ENCODE results near the gene MLANA. TPM values are rescaled to one million over a fixed set of nuclear protein-coding genes. Genes with fewer than 3 reads are reported as not detected.

The MLANA gene
- total RNA-seq, 4 donors from 2014 or later: 20.0 to 47.4 (median 37.6) TPM

DNA sequence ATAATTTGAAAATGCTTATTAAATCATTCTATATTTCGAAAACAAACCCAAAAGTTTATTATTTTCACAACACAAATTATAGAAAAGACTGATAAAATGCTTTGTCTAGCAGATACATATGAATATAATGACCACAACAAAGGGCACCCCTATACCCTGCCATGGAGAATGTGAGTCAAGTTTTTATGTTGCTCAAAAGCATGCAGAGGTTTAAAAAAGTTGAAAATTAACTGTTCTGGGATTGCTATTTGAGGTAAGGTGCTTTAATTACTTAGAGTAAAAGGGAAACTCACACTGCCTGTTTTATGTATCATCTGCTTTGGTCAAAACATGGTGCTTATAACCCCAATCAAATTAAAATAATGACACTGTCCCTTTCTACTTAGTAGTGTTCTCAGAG, 41.0 kb downstream of the MLANA start:
- H3K4me1 ChIP-seq: no peaks in the 10 kb centered on the region
- H3K4me3 ChIP-seq: no peak overlapping the region
- TF ChIP-seq, protein P1, sequence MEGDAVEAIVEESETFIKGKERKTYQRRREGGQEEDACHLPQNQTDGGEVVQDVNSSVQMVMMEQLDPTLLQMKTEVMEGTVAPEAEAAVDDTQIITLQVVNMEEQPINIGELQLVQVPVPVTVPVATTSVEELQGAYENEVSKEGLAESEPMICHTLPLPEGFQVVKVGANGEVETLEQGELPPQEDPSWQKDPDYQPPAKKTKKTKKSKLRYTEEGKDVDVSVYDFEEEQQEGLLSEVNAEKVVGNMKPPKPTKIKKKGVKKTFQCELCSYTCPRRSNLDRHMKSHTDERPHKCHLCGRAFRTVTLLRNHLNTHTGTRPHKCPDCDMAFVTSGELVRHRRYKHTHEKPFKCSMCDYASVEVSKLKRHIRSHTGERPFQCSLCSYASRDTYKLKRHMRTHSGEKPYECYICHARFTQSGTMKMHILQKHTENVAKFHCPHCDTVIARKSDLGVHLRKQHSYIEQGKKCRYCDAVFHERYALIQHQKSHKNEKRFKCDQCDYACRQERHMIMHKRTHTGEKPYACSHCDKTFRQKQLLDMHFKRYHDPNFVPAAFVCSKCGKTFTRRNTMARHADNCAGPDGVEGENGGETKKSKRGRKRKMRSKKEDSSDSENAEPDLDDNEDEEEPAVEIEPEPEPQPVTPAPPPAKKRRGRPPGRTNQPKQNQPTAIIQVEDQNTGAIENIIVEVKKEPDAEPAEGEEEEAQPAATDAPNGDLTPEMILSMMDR (IDR thresholded peaks at IDR 0.05): no peak
- TF ChIP-seq POLR2AphosphoS5 (IDR thresholded peaks at IDR 0.05): no peak
- TF ChIP-seq EP300 (IDR thresholded peaks at IDR 0.05): no peak
- no peak for TF ChIP-seq POLR2A (IDR thresholded peaks at IDR 0.05)
- peaks cover 14% of the 10 kb centered on the region for H3K36me3 ChIP-seq
- no peak overlapping the region for H3K27ac ChIP-seq
- WGBS: 98% methylated on average over 1 of the region's 1 CpG
- H3K27me3 ChIP-seq: no peaks in the 10 kb centered on the region
- no peak for DNase-seq (ENCODE audit: low spot score in 2 of 2)
- H3K9me3 ChIP-seq: no peaks in the 10 kb centered on the region

DNA sequence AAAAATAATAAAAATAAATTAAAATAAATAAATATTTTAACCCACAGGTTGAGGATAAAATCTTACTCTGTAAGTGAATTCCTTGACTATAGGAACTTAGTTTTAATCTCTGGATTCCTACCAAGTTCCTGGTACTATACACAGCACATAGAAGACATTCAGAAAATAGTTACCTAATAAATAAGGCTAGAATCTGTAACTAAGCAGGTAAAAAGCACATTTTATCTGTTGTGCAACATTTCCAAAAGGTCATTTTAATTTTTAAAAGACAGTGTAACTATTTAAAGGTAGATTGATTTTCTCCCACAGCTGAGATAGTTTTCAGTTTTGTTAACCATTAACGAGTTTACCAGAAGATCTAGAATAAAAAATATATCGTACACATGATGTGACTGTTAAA, 47.8 kb downstream of the MLANA start:
- no peak for DNase-seq (ENCODE audit: low spot score in 2 of 2)
- TF ChIP-seq, protein P1 (IDR thresholded peaks at IDR 0.05): no peak
- TF ChIP-seq POLR2A (IDR thresholded peaks at IDR 0.05): no peak
- TF ChIP-seq EP300 (IDR thresholded peaks at IDR 0.05): no peak
- no peak for TF ChIP-seq POLR2AphosphoS5 (IDR thresholded peaks at IDR 0.05)
- Histone ChIP-seq H3K27ac (no peak overlapping the region), H3K4me3 (no peak overlapping the region), H3K36me3 (peaks cover 3% of the 10 kb centered on the region), H3K27me3 (no peaks in the 10 kb centered on the region), H3K9me3 (no peaks in the 10 kb centered on the region), H3K4me1 (no peaks in the 10 kb centered on the region)
- over 99% methylated on average over 2 of the region's 2 CpGs for WGBS

DNA sequence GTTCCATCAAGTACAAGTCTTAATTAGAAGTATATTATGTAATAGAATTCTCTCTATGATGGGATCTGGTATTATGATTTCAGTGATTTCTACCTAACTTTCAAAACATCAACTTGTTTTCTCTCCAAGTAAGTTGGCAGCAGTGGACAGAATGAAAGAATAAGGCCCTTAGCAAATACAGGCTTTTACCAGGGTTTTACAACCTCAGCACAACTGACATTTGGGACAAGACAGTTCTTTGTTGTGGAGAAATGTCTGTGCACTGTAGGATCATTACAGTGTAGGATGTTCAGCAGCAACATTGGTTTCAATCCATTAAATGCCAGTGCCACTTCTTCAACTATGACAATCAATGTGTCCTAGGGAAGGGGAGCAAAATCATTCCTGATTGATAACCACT, 48.8 kb downstream of the MLANA start:
- H3K27ac ChIP-seq: no peak overlapping the region
- TF ChIP-seq POLR2AphosphoS5 (IDR thresholded peaks at IDR 0.05) (no peak), EP300 (IDR thresholded peaks at IDR 0.05) (no peak), POLR2A (IDR thresholded peaks at IDR 0.05) (no peak)
- TF ChIP-seq, protein P1 (IDR thresholded peaks at IDR 0.05): no peak
- H3K4me1 ChIP-seq: no peaks in the 10 kb centered on the region
- no peak for DNase-seq (ENCODE audit: low spot score in 2 of 2)
- H3K4me3 ChIP-seq: no peak overlapping the region
- no peaks in the 10 kb centered on the region for H3K9me3 ChIP-seq
- no peaks in the 10 kb centered on the region for H3K27me3 ChIP-seq
- H3K36me3 ChIP-seq: no peaks in the 10 kb centered on the region

DNA sequence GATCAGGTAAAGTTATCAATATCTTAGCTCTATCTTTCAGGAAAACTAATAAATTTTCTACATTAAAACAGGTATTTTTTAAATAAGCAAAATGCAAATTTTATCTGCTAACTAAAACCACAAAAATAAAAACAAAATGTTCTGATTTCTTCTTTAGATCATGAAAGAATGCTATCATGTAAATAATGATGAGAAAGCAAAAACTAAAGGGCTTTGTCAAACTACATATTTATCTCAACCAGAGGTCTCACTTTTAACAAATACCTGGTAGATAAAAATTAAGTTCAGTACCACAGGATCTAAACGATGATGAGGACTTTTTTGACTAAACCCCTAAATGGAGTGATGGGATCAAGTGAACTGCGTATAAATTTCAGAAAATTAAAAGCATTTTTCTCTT, 50.5 kb downstream of the MLANA start:
- Histone ChIP-seq H3K9me3 (no peaks in the 10 kb centered on the region), H3K4me1 (no peaks in the 10 kb centered on the region), H3K36me3 (no peaks in the 10 kb centered on the region), H3K27me3 (no peaks in the 10 kb centered on the region), H3K4me3 (no peak overlapping the region), H3K27ac (no peak overlapping the region)
- no peak for TF ChIP-seq EP300 (IDR thresholded peaks at IDR 0.05)
- TF ChIP-seq POLR2A (IDR thresholded peaks at IDR 0.05): no peak
- TF ChIP-seq, protein P1 (IDR thresholded peaks at IDR 0.05): no peak
- no peak for TF ChIP-seq POLR2AphosphoS5 (IDR thresholded peaks at IDR 0.05)
- DNase-seq (ENCODE audit: low spot score in 2 of 2): no peak
- WGBS: 91% methylated on average over 2 of the region's 2 CpGs

DNA sequence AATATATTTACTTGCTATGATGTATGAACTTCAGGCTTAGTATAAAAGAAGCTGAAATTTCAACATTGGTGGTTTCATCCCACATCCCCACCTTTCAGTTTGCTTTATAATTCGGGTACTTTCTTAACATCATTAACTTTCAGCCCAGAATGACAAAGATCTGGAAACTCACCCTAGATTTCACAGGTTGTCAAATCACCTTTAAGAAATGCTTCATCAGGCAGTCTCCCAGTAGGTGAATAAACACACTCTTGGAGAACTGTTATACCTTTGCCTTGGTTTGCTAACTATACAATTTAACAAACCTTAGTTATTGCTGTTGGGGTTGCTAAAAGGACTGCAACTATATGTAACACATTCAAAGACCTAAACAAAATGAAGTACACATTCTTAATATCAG, 54.4 kb downstream of the MLANA start:
- no peak overlapping the region for H3K27ac ChIP-seq
- no peaks in the 10 kb centered on the region for H3K27me3 ChIP-seq
- H3K36me3 ChIP-seq: no peaks in the 10 kb centered on the region
- WGBS: 89% methylated on average over 1 of the region's 1 CpG
- no peak for DNase-seq (ENCODE audit: low spot score in 2 of 2)
- TF ChIP-seq POLR2AphosphoS5 (IDR thresholded peaks at IDR 0.05): no peak
- TF ChIP-seq, protein P1 (IDR thresholded peaks at IDR 0.05): no peak
- no peak for TF ChIP-seq EP300 (IDR thresholded peaks at IDR 0.05)
- TF ChIP-seq POLR2A (IDR thresholded peaks at IDR 0.05): no peak
- H3K9me3 ChIP-seq: no peaks in the 10 kb centered on the region
- no peak overlapping the region for H3K4me3 ChIP-seq
- H3K4me1 ChIP-seq: peaks cover 2% of the 10 kb centered on the region
